H9 (cell line): ENCODE measurements around the gene SLC16A6. TPM values are rescaled to one million over a fixed set of nuclear protein-coding genes. Genes with fewer than 3 reads are reported as not detected.
A peak's percentile ranks its signal among the peaks of the same experiment; 100 is the strongest.
"Not testable (repeated sequence)": the region's sequence is repeated elsewhere in the genome, so short reads cannot be mapped to it uniquely, and the experiment has no call there.

Source experiments
- DNase-seq: peaks from one replicate; pipeline ENCODE4 v3.0.0-alpha.2; 2017
- H2AFZ ChIP-seq: one replicate; pipeline ENCODE4 v1.6.1; 2013; ENCODE audit warnings: mild to moderate bottlenecking, low read length, control low read depth, moderate library complexity
- H2AK5ac ChIP-seq: 2 replicates; pipeline ENCODE4 v1.6.1; 2013; ENCODE audit warnings: low read length, control low read depth, mixed read lengths; ENCODE audit not compliant: insufficient read length
- H2BK120ac ChIP-seq: one replicate; pipeline ENCODE4 v1.6.1; 2013; ENCODE audit warnings: low read depth, mild to moderate bottlenecking, low read length, control low read depth, inconsistent platforms; ENCODE audit not compliant: poor library complexity, severe bottlenecking
- H2BK12ac ChIP-seq: 2 replicates; pipeline ENCODE4 v1.6.1; 2013; ENCODE audit warnings: low read length, control low read depth, mixed read lengths, low read depth; ENCODE audit not compliant: insufficient read length
- H2BK15ac ChIP-seq: 2 replicates; pipeline ENCODE4 v1.6.1; 2013; ENCODE audit warnings: low read depth, low read length, control low read depth
- H2BK20ac ChIP-seq: one replicate; pipeline ENCODE4 v1.6.1; 2013; ENCODE audit warnings: low read depth, mild to moderate bottlenecking, low read length, control low read depth, inconsistent platforms; ENCODE audit not compliant: poor library complexity, severe bottlenecking
- H2BK5ac ChIP-seq: 2 replicates; pipeline ENCODE4 v1.6.1; 2013; ENCODE audit warnings: low read length, control low read depth, mixed read lengths; ENCODE audit not compliant: insufficient read length
- H3K14ac ChIP-seq: 2 replicates; pipeline ENCODE4 v1.6.1; 2013; ENCODE audit warnings: low read length, control low read depth; ENCODE audit not compliant: insufficient read depth
- H3K18ac ChIP-seq: 2 replicates; pipeline ENCODE4 v1.6.1; 2013; ENCODE audit warnings: low read depth, mild to moderate bottlenecking, mixed read lengths, low read length, control low read depth; ENCODE audit not compliant: insufficient read length
- H3K23ac ChIP-seq: 2 replicates; pipeline ENCODE4 v1.6.1; 2013; ENCODE audit warnings: low read length, control low read depth, mixed read lengths, low read depth; ENCODE audit not compliant: insufficient read length
- H3K23me2 ChIP-seq: 2 replicates; pipeline ENCODE4 v1.6.1; 2013; ENCODE audit warnings: low read depth, mild to moderate bottlenecking, mixed read lengths, low read length, control low read depth; ENCODE audit not compliant: insufficient read length, poor library complexity, severe bottlenecking
- H3K27ac ChIP-seq: 2 replicates; pipeline ENCODE4 v1.5.1; 2013; ENCODE audit warnings: low read length, control low read depth, mixed read lengths, low read depth; ENCODE audit not compliant: insufficient read length
- H3K27me3 ChIP-seq: 2 replicates; pipeline ENCODE4 v1.6.1; 2013; ENCODE audit warnings: low read length, control low read depth, inconsistent platforms; ENCODE audit not compliant: insufficient read depth
- H3K4ac ChIP-seq: 2 replicates; pipeline ENCODE4 v1.6.1; 2013; ENCODE audit warnings: low read depth, mild to moderate bottlenecking, control low read depth, inconsistent platforms, low read length, moderate library complexity
- H3K4me1 ChIP-seq: 2 replicates; pipeline ENCODE4 v1.6.1; 2013; ENCODE audit warnings: low read length, control low read depth, inconsistent platforms; ENCODE audit not compliant: insufficient read depth
- H3K4me2 ChIP-seq: 2 replicates; pipeline ENCODE4 v1.6.1; 2013; ENCODE audit warnings: low read length, control low read depth, mixed read lengths; ENCODE audit not compliant: insufficient read length, insufficient read depth
- H3K56ac ChIP-seq: 2 replicates; pipeline ENCODE4 v1.6.1; 2013; ENCODE audit warnings: low read depth, mild to moderate bottlenecking, mixed read lengths, low read length, control low read depth; ENCODE audit not compliant: insufficient read length
- H3K79me1 ChIP-seq: 2 replicates; pipeline ENCODE4 v1.6.1; 2013; ENCODE audit warnings: low read depth, mild to moderate bottlenecking, moderate library complexity, low read length, control low read depth, inconsistent platforms; ENCODE audit not compliant: insufficient read depth, poor library complexity, severe bottlenecking
- H3K79me2 ChIP-seq: 2 replicates; pipeline ENCODE4 v1.6.1; 2013; ENCODE audit warnings: low read length, control low read depth, inconsistent platforms; ENCODE audit not compliant: insufficient read depth
- H3K9ac ChIP-seq: 2 replicates; pipeline ENCODE4 v1.6.1; 2013; ENCODE audit warnings: low read length, control low read depth, mixed read lengths; ENCODE audit not compliant: insufficient read length; ENCODE audit errors: extremely low read depth
- H3K9me3 ChIP-seq: one replicate; pipeline ENCODE4 v1.6.1; 2013; ENCODE audit warnings: low read depth, low read length, inconsistent platforms; ENCODE audit not compliant: control insufficient read depth
- H3T11ph ChIP-seq: one replicate; pipeline ENCODE4 v1.6.1; 2013; ENCODE audit warnings: mild to moderate bottlenecking, low read length, control low read depth, inconsistent platforms
- H4K20me1 ChIP-seq: one replicate; pipeline ENCODE4 v1.6.1; 2013; ENCODE audit not compliant: control insufficient read depth, insufficient read length, insufficient read depth
- H4K5ac ChIP-seq: 2 replicates; pipeline ENCODE4 v1.6.1; 2013; ENCODE audit warnings: low read depth, mild to moderate bottlenecking, mixed read lengths, low read length, control low read depth; ENCODE audit not compliant: insufficient read length
- H4K8ac ChIP-seq: replicated peaks from 2 replicates; pipeline ENCODE4 v1.6.1; 2013; ENCODE audit warnings: low read length, control low read depth, mixed read lengths, low read depth; ENCODE audit not compliant: insufficient read length
- H4K91ac ChIP-seq: 2 replicates; pipeline ENCODE4 v1.6.1; 2013; ENCODE audit warnings: low read depth, mild to moderate bottlenecking, moderate library complexity, mixed read lengths, low read length, control low read depth; ENCODE audit not compliant: insufficient read length
- H3K27ac Mint-ChIP-seq, 3 experiments: 2 replicates in 2 of 3; 3 replicates in 1 of 3; pipeline ENCODE4 v1.8.0; 2020 to 2021; ENCODE audit warnings: mixed read lengths in 3 of 3, mild to moderate bottlenecking in 1 of 3, moderate library complexity in 1 of 3
- H3K27me3 Mint-ChIP-seq: 2 replicates; pipeline ENCODE4 v1.8.0; 2021; ENCODE audit warnings: low read depth, mild to moderate bottlenecking, moderate library complexity, mixed read lengths
- H3K36me3 Mint-ChIP-seq, 3 experiments: 2 replicates in 2 of 3; 3 replicates in 1 of 3; pipeline ENCODE4 v1.8.0; 2020 to 2021; ENCODE audit warnings: low read depth in 3 of 3, mixed read lengths in 3 of 3; ENCODE audit not compliant: insufficient read depth in 1 of 3
- H3K4me1 Mint-ChIP-seq, 2 experiments: 2 replicates each; pipeline ENCODE4 v1.8.0; 2020; ENCODE audit warnings: mixed read lengths in 2 of 2
- H3K4me3 Mint-ChIP-seq, 2 experiments: 2 replicates in 1 of 2; 3 replicates in 1 of 2; pipeline ENCODE4 v1.8.0; 2020 to 2021; ENCODE audit warnings: mild to moderate bottlenecking in 2 of 2, mixed read lengths in 2 of 2, moderate library complexity in 1 of 2
- H3K9me3 Mint-ChIP-seq, 2 experiments: 2 replicates in 1 of 2; 3 replicates in 1 of 2; pipeline ENCODE4 v1.8.0; 2020; ENCODE audit warnings: mild to moderate bottlenecking in 2 of 2, mixed read lengths in 2 of 2, moderate library complexity in 1 of 2
- WGBS: extraction: QIAGEN DNeasy Blood & Tissue Kit; methylation state at CpG from one replicate; pipeline ENCODE4 v1.1.7; 2013; ENCODE audit warnings: missing lambda C conversion rate, low lambda C conversion rate, mixed read lengths; ENCODE audit not compliant: insufficient read length; ENCODE audit errors: extremely low coverage; 5-methylcytosine and 5-hydroxymethylcytosine counted together
- total RNA-seq: library from RNA; stranded (reverse); gene quantifications from 2 replicates; pipeline ENCODE4 v1.2.1, GENCODE V29; 2021

Gene SLC16A6
- total RNA-seq, 1 experiment from 2014 or later = 0.33 TPM

DNA sequence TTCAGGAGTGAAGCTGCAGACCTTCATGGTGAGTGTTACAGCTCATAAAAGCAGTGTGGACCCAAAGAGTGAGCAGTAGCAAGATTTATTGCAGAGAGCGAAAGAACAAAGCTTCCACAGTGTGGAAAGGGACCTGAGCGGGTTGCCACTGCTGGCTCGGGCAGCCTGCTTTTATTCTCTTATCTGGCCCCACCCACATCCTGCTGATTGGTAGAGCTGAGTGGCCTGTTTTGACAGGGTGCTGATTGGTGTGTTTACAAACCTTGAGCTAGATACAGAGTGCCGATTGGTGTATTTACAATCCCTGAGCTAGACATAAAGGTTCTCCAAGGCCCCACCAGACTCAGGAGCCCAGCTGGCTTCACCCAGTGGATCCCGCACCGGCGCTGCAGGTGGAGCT lies 17.6 kb upstream of the SLC16A6 start:
- H3K23me2 ChIP-seq, DNase-seq, H2BK20ac ChIP-seq, H3K27me3 Mint-ChIP-seq, H2BK5ac ChIP-seq, H4K8ac ChIP-seq, H2BK120ac ChIP-seq, H3K9me3 Mint-ChIP-seq, H3K18ac ChIP-seq, H3K14ac ChIP-seq, H3K4me2 ChIP-seq, H2BK12ac ChIP-seq, H3K4ac ChIP-seq, H3T11ph ChIP-seq, H4K20me1 ChIP-seq, H3K9me3 ChIP-seq, H3K79me1 ChIP-seq, H3K4me3 Mint-ChIP-seq, H3K4me1 ChIP-seq, H3K79me2 ChIP-seq, H2BK15ac ChIP-seq, H3K9ac ChIP-seq, H3K56ac ChIP-seq, H2AFZ ChIP-seq, H4K91ac ChIP-seq, H3K27ac ChIP-seq, H4K5ac ChIP-seq, H2AK5ac ChIP-seq, H3K27me3 ChIP-seq, H3K23ac ChIP-seq: not testable (repeated sequence)
- Mint-ChIP-seq H3K36me3 (peaks cover 16 to 26% (median 16%) of the 10 kb centered on the region in 3 experiments), H3K27ac (peak overlapping the region in 2 of 3 experiments; percentile 49 to 82; a peak in 3 of 7 replicates), H3K4me1 (peaks cover 0 to 10% of the 10 kb centered on the region in 2 experiments; a peak in 1 of 4 replicates)
- WGBS = no CpG with 5 or more reads among the region's 7 CpGs
